HG02973 (cell line): ENCODE data around the gene MKRN1.
A peak's percentile ranks its signal among the peaks of the same experiment; 100 is the strongest.
"Not testable (repeated sequence)": the region's sequence is repeated elsewhere in the genome, so short reads cannot be mapped to it uniquely, and the experiment has no call there.

Experiments used
- ATAC-seq: cut with Tn5 transposase; IDR thresholded peaks from one replicate; pipeline ENCODE4 v1.9.1; 2021; ENCODE audit warnings: moderate library complexity; ENCODE audit not compliant: unreplicated experiment

MKRN1 gene, protein sequence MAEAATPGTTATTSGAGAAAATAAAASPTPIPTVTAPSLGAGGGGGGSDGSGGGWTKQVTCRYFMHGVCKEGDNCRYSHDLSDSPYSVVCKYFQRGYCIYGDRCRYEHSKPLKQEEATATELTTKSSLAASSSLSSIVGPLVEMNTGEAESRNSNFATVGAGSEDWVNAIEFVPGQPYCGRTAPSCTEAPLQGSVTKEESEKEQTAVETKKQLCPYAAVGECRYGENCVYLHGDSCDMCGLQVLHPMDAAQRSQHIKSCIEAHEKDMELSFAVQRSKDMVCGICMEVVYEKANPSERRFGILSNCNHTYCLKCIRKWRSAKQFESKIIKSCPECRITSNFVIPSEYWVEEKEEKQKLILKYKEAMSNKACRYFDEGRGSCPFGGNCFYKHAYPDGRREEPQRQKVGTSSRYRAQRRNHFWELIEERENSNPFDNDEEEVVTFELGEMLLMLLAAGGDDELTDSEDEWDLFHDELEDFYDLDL

DNA sequence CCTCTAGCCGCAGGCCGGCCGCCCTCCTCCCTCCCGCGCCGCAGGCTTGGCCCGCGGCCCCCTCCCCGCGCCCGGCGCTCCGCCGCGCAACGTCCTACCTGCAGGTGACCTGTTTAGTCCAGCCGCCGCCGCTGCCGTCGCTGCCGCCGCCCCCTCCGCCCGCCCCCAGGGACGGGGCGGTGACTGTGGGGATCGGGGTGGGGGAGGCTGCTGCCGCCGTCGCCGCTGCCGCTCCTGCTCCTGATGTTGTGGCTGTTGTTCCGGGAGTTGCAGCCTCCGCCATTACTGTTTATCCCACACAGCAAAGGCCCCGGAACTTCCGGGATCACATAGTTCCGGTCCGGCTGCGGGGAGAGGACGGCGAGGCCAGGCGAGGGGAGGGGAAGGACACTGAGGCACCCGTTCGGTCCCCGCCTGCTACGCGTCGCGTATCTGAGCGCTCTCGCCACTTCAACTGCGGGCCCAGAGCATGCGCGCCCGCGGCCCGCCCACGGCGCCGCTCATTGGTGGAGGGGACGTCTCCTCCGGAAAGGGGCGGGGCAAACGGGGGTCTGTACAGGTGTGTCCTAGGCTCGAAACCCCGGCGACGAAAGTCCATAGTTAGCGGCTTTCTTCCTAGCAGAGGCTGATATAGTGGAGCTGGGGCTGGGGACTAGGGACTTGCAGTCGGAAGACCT lies at the start of gene MKRN1:
Gene MKRN1, minus strand, starts transcription at position 444 of the 677 bp plus-strand sequence. Its CDS starts 161 bp downstream, at position 283.
- ATAC-seq, result peak; percentile 88

DNA sequence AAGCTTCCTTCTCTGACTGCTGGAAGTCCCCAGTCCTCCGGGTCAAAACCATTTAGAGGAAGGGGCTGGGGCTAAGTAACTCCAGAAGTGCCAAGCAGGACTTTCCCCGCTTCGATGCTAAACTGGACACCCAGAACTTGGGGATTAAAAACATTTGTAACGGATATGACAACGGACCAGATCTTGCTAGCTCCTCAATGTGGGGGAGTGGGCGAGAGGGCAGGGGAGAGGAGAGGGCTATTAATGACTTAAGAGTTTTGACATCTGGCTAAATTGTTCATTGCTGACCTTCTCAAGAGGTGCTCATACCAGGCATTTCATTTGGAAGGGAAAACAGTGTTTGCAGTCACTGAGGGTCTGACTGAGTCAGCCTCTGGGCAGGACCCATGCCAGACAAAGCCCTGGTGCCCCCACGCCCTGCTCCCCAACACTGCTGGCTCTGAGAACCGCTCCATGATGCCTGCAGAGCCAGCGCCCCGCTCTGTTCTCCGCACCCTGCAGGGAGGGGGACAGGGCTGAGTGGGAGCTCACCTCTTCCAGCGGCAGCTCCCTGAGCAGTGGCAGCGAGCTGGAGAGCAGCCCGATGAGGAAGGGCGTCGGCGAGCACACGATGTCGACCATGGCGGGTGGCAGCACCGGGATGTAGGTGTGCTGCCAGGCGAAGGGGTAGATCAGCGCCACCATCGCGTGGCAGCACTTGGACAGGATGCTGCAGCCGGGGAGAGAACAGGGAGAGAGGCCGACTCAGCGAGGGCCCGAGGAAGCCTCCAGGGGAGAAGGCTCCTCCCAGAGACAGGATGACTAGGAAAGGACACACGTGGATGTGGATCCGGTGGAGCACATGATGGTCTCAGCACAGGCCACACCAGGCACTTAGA lies 47.7 kb upstream of the MKRN1 start:
- ATAC-seq, result no peak

DNA sequence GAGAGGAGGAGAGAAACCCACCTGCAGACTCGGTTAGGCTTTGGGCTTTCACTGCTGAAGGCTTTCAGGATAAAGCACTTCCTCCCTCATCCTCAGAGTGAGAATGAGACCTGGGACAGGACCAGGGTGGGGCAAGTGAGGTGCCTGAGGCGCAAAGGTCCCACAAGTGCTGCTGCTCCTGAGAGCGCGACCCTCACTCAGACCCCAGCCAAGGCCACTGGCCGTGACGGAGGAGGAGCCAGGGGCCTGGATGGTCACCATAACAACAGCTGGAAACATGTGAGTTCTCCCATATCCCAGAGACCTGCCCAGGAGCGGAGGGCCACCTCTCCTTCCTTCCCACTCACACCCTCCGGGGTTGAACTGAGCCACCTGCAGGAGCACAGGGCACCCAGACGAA lies 46.9 kb upstream of the MKRN1 start:
- ATAC-seq, result no peak

DNA sequence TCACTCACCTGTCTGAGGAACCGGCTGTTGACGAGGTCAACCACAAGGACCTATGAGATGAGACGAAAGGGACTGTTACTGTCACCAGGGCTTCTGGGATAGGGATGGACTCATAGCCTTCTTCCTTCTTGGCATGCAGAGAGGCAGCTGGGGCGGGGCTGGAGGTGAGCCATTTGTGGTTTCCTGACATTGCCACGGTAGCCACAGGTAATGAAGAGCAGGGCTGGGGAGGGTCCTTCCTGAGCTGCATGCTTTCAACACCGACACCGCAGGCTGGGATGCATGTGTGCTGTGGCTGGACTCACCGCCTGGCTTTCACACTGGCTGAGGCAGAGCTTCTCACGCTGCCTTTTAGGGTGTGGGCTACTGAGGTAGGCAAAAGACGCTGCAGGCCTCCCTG lies 46.4 kb upstream of the MKRN1 start:
- no peak for ATAC-seq

DNA sequence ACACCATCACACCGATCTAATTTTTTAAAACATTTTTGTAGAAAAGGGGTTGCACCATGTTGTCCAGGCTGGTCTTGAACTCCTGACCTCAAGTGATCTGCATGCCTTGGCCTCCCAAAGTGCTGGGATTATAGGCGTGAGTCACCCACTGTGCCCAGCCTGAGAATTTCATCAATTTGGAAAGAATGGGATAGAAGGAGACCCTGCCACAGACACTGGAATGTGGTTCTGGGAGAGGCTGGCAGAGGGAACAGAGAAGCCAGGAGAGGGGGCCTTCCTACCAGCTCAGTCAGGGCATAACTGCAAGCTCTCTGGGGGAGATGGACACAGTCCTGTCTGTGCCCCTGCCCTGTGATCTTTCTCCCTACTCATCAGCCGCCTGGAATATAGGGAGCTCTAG lies 42.1 kb upstream of the MKRN1 start:
- ATAC-seq, result no peak

DNA sequence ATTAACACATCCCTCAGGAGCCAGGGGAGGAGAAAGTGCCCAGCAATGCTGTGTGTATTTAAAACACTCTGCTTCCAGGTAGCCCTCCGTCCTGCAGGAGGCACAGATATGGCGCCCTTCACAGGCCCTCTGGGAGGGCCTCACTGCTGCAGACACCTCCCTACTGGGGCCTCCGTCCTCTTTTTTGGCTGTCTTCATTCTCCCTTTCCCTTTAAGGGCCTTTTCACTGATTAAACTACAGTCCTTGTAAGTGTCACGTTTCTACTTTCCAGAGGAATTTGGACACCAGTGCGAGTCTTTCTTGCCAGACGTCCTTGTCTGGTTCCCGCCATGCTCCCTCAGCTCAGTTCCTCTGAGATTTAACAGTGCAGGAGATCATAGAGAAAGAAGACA lies 39.7 kb upstream of the MKRN1 start:
- ATAC-seq, result no peak

DNA sequence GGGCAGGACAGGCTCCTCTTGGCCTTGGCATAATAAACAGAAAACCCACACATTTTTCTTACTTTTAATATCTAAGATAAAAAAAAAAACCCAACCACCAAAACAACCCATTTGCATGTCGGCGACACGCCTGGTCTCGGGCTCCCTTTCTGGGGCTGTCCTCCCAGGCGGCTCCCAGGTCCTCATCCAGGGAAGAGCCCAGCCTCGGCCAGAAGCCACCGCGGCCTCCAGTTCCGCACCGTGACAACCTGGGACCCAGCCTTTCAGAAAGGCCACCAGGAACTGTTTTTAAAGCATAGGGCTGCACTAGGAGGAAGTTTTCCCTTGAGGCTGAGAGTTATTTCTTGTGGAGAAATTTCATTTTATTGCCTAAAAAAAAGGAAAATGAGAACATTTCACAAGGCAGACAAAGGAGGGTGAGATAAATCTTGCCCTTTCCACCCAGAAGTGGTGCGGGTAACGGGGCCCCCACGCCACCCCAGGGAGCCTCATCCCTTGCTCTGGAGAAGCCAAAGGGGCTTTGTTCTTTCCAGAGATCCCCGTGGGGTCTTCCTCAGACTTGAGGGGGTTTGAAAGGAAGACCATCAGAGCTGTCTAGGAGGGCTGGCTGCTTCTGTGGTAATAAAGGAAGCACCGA lies 39.2 kb upstream of the MKRN1 start:
- ATAC-seq, result no peak

DNA sequence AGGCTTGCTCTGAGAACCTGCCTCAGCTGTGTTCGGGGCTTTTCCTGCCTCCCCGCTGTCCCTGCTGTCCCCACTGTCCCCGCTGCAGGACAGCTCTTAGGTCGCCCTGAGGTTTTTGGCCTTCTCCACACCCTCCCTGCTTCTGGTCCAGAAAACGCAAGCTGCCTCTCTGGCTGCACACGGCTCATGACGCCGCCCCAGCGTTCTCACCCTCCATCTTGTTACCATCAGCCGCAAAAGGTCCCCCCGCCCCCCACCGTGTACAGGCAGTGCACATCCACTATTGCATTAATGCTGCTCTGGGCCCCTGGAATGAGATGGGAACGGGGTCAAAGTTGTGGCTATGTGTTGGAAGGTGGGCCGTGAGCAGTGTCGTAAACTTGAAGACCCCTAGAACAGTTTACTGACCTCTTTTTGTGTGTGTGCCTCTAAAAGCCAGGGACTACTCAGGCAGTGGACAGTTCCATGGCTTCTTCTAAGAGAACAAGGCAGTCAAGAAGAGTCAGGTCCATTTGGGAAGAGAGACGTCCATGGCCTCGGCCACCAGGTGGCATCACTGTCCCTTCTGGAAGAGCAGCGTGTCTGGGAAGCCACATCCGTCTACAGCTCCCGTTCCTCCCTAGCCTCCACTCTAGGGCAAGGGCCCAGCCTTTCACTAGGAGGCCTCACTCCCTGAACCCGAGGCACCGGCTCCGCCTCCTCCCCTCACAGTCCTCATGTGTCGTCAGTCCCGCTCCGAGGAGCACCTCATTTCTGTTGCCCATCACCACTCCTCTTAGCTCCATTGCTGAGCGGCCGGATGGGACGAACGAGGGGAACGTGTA lies 38.5 kb upstream of the MKRN1 start:
- no peak for ATAC-seq

DNA sequence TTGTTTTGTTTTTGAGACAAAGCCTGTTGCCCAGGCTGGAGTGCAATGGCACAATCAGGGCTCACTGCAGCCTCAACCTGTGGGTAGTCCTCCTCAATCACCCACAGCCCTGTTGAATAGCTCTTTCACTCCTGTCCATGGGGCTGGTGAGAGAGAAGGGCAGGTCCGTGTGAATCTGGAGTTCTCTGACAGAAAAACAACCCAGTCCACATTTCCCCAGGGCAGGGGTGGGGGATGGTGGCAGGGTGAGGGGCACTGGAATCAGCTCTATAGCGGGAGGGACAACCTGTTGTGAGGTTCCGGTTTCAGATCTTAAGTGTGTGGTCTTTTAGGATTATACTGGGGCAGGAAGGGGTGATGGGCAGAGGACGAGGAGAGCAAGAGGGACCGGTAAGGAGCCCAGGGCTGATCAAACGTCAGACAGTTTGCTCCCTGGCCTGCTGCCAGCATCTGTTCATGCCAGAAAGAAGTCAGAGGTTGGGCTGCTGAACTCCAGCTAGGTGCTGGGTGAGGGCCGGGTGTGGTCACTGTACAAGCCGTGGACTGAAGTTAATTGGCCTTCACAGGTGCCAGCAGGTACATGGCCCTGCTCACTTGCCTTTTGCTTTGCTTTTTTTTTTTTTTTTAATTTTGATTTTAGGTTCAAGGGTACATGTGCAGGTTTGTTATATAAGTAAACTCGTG lies 33.2 kb upstream of the MKRN1 start:
- ATAC-seq, result no peak

DNA sequence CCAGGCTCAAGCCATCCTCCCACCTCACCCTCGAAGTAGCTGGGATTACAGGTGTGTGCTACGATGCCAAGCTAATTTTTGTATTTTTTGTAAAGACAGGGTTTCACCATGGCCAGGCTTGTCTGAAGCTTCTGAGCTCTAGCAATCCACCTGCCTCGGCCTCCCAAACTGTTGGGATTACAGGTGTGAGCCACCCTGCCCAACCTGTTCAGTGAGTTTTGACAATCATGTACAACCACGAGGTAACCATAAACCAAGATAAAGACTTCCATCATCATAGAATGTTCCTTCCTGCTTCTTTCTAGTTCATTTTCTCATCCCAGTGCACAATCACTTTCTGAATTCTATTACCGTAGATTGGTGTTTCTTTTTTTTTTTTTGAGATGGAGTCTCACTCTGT lies 30.5 kb upstream of the MKRN1 start:
- ATAC-seq, result no peak

DNA sequence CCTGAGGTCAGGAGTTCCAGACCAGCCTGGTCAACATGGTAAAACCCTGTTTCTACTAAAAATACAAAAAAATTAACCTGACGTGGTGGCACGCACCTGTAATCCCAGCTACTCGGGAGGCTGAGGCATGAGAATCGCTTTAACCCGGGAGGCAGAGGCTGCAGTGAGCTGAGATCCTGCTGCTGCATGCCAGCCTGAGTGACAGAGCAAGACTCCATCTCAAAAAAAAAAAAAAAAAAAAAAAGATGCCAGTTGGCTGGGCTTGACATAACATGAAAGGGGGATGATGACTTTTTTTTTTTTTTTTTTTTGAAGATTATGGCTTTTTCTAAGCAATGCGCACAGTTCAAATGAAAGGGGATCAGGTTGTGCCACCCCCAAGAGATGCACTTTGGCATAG lies 28.3 kb upstream of the MKRN1 start:
- not testable (repeated sequence) for ATAC-seq

DNA sequence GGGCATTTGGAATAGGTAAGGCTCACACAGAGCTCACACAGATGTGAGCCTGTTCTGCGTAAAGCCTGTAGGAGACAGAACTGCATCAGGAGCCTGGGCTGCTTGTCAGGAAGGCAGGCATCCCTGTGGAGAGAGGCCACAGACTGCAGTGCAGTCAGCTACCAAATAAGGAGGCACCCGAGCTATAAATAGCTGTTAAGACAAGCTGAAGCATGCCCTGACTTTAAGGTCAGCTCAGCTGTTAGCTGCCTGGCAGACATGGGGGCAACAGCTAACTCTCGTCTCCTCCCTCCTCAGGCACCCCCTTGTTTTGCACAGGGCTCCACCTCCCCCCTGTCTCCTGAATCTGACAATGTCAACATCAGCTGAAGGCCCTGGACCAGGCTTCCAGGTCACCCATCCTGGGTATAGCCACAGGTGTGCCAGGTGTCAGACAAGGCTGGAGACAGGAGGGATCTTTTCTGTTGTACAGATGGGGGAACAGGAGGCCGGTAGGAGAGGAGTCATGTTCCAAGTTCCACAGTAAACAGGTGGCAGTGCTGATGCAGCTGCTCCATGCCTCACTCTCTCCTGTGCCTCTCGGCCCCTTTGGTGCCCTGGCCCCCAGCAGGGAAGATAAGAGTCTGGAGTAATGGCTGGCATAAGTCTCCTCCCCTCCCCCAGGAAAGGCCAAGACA lies 27.6 kb upstream of the MKRN1 start:
- no peak for ATAC-seq

DNA sequence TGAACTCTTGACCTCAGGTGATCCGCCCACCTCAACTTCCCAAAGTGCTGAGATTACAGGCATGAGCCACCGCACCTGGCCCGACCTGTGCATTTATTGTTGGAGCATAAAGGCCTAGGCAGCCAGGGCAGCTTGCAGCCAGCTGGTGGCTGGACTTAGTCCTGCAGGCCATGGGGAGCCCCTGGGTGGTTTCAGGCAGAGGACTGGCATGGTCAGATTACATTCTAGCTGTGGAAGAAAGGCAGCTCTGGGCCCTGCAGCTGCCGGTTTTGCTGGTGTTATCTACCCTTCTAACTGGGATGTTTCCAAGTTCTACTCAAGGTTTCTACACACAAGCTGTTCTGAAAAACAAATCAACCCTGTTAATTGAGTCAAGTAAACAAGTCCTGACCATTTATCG lies 22.7 kb upstream of the MKRN1 start:
- no peak for ATAC-seq

DNA sequence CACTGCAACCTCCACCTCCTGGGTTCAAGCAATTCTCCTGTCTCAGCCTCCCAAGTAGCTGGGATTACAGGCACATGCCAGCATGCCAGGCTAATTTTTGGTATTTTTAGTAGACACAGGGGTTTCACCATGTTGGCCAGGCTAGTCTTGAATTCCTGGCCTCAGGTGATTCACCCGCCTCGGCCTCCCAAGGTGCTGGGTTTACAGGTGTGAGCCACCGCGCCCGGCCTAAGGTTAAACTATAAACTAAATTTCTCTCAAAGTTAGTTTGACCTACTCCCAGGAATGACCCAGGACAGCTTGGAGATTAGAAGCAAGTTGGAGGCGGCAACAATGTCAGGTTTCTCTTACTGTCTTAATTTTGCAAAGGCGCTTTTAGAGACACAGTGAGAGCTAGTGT lies 18.5 kb upstream of the MKRN1 start:
- ATAC-seq, result not testable (repeated sequence)

DNA sequence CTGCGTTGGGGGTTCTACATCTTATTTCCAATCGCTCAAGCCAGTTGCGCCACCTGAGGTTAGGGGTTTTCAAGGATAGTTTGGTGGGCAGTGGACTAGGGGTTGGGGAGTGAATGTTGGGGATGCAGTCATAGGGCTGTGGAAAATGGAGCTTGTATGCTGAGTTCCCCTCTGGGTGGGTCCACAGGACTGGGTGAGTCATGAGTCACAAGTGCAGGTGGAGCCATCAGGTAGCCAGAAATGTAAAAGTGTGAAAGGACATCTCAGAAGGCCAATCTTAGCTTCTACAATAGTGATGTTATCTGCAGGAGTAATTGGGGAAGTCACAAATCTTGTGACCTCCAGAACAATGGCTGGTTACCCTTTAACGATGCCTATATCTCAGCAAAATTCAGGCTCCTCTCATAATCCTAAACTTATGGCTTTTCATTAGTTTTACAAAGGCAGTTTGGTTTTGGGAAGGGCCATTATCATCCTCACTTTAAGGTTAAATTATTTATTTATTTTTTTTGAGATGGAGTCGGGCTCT lies 18.0 kb upstream of the MKRN1 start:
- no peak for ATAC-seq

DNA sequence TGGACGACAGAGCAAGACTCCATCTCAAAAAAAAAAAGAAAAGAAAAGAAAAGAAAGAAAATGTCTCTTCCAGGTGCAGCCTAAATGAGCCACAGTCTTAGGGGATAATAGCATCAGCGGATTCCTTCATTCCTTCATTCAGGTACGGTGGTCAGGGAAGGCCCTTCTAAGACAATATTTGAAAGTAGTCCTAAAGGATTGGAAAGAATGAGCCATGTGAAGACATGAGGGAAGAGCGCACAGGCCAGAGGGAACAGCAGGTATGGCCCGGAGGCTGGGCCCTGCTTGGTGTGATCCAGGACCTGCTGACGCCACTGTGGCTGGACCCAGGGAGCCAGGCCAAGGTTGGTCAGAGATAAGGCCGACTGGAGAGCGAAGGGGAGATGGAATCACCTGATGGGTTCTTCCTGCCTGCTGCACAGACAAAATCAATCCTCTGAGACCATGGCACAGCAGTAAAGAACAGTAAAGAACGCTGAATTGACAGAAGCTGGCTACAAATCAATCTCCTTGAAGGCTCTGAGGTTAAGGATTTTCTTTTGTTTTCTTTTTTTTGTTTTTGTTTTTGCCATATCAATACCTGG lies 16.3 kb upstream of the MKRN1 start:
- ATAC-seq, result no peak

DNA sequence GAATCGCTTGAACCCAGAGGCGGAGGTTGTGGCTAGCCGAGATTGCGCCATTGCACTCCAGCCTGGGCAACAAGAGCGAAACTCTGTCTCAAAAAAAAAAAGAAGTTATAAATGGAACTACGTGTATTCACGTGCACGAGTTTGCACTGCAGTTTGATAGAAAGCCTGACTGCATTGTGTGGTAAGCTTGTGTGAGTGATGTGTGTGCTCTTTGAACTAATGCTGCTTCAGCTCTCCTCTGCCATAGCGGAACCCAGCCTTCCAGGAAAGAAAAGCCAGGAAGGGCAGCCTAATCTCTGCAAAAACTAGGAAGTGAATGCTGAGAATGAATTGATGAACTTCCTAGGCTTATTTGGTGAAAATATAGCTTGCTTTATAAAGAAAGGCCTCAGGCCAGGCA lies 15.6 kb upstream of the MKRN1 start:
- ATAC-seq, result no peak

DNA sequence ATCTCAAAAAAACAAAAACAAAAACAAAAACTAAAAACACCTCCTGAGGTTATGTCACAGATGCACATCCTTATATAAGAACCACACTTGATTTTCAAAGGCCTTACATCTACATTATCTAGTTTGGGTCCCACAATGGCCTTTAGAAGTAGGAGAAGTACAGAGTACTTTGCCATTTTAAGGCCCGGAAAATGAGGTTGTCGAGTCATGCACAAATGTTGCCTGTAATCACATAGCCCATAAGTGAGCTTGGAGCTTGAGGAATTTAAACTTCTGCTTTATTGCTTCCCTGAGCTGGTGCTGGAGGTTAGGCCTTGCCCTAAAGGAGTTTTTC lies 9.7 kb upstream of the MKRN1 start:
- no peak for ATAC-seq
